ENCODE measurements around the gene YKT6.
"Not testable (repeated sequence)": the region's sequence is repeated elsewhere in the genome, so short reads cannot be mapped to it uniquely, and the experiment has no call there.

Gene YKT6

GRCh38 chr7:44189993-44190872 lies 10.5 kb upstream of the YKT6 start:
- Histone ChIP-seq H3K36me3 (ENCODE audit: insufficient read depth, low read length) (no peaks in the 10 kb centered on the region), H3K4me3 (ENCODE audit: low read length) (no peak overlapping the region), H3K4me1 (ENCODE audit: insufficient read depth, low read length) (peaks cover 6% of the 10 kb centered on the region), H3K9me3 (ENCODE audit: low read length) (no peaks in the 10 kb centered on the region), H2AFZ (ENCODE audit: low read depth, low read length) (no peak overlapping the region), H3K27me3 (ENCODE audit: insufficient read depth, low read length) (peaks cover 6% of the 10 kb centered on the region)

DNA sequence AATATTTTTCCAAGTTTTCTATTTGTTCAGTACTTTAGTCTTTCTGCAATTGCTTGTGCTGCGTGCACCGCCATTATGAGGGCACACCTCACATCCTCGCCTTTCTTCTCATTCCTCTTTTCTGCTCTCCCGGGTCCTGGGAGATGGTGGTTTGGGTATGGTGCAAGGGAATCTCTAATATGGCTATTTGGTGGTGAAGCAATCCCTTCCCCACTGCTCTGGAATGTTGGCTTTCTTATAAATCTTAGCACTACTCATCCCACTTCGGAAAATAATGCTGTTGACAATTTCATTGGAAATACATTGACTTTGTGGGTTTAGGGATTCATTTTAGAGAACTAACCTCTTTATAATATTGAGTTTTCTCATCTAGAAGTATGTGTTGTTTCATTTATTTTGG lies 9.6 kb upstream of the YKT6 start:
- Histone ChIP-seq H3K36me3 (ENCODE audit: insufficient read depth, low read length) (no peaks in the 10 kb centered on the region), H3K27me3 (ENCODE audit: insufficient read depth, low read length) (peaks cover 6% of the 10 kb centered on the region), H3K9me3 (ENCODE audit: low read length) (no peaks in the 10 kb centered on the region), H2AFZ (ENCODE audit: low read depth, low read length) (no peak overlapping the region), H3K4me3 (ENCODE audit: low read length) (no peak overlapping the region), H3K4me1 (ENCODE audit: insufficient read depth, low read length) (peaks cover 6% of the 10 kb centered on the region)

DNA sequence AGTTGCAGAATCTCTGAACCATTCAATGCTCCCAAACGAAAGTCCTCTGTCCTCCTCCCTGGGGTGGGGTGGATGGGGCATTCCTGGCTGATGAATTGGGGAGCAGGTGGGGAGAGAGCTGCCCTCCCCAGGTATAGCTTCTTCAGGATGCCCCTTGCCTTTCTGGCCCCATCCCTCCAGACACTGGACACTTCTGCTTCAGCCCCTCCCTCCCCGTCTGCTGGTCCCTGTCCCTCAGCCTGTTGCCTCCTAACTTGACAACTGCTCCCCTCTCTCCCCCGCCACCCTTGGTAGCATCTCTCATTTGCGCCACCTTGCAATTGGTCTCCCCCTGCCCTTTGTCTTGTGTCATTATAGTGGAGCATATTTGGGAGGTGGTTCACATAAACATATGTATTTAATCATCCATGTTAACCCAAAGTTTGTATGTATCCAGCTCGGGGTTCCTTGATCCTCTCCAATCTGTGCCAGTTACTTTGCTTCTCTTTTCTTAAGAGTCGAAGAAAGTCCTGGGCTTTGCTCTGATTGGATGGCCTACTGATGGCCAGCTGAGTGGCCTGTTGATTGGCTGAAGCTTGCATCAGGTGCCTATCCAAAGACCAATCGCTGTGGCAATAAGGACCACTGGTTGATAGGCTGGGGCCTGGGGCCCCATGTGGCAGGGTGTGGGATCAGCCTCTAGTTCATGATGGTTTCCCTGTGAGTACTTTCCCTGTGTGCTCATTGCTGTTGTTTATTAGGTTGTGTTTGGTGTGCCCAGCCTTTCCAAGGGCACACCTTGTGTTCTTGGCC lies 7.6 kb upstream of the YKT6 start:
- H3K9me3 ChIP-seq (ENCODE audit: low read length) = no peaks in the 10 kb centered on the region
- peaks cover 6% of the 10 kb centered on the region for H3K4me1 ChIP-seq (ENCODE audit: insufficient read depth, low read length)
- H2AFZ ChIP-seq (ENCODE audit: low read depth, low read length) = no peak overlapping the region

DNA sequence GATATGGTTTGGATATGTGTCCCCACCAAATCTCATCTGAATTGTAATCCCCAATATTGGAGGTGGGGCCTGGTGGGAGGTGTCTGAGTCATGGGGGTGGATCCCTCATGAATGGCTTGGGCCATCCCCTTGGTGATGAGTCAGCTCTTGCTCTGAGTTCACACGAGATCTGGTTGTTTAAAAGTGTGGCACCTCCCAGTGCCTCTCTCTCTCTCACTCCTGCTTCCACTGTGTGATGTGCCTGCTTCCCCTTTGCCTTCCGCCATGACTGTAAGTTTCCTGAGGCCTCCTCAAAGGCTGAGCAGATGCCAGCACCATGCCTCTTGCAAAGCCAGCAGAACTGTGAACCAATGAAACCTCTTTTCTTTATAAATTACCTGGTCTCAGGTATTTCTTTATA lies 6.7 kb upstream of the YKT6 start:
- H3K9me3 ChIP-seq (ENCODE audit: low read length) = no peaks in the 10 kb centered on the region

More for the DNA sequence above, 7.6 kb upstream of the YKT6 start:
- Histone ChIP-seq H3K27me3 (ENCODE audit: insufficient read depth, low read length) (peaks cover 6% of the 10 kb centered on the region), H3K4me3 (ENCODE audit: low read length) (no peak overlapping the region), H3K36me3 (ENCODE audit: insufficient read depth, low read length) (no peaks in the 10 kb centered on the region)

DNA sequence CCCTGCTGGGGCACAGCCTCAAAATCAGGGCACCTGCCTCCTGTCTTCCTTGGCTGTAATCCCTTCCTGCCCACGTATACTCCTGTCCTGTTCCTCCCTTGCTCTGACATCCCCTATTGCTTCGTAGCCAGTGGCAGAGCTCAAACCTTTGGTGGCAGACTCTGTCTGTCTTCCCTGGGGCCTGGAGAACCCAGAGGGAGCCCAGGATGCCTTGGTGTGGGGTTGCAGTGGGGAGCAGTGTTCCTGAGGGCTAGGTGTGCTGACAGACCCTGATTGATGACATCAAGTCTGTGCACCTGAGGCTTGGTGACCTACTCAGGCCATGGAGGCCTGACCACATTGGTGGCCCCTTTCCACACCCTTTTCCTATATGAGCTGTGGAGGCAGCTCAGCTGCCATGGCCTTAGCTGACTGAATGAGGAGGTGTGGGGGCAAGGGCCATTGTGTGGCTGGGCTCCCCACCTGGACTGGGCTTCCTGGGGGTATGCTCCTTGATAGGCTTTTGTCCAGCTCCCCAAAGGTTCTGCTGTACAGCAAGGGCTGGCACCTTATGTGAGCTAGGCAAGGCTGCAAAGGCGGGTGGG lies 6.1 kb upstream of the YKT6 start:
- H3K36me3 ChIP-seq (ENCODE audit: insufficient read depth, low read length) = no peaks in the 10 kb centered on the region
- H3K4me1 ChIP-seq (ENCODE audit: insufficient read depth, low read length) = peaks cover under 1% of the 10 kb centered on the region
- peaks cover 4% of the 10 kb centered on the region for H3K27me3 ChIP-seq (ENCODE audit: insufficient read depth, low read length)
- H2AFZ ChIP-seq (ENCODE audit: low read depth, low read length) = no peak overlapping the region
- no peak overlapping the region for H3K4me3 ChIP-seq (ENCODE audit: low read length)
- H3K9me3 ChIP-seq (ENCODE audit: low read length) = no peaks in the 10 kb centered on the region

More for the DNA sequence above, 6.7 kb upstream of the YKT6 start:
- H3K4me1 ChIP-seq (ENCODE audit: insufficient read depth, low read length) = peaks cover 6% of the 10 kb centered on the region
- no peak overlapping the region for H3K4me3 ChIP-seq (ENCODE audit: low read length)
- H3K36me3 ChIP-seq (ENCODE audit: insufficient read depth, low read length) = no peaks in the 10 kb centered on the region
- H3K27me3 ChIP-seq (ENCODE audit: insufficient read depth, low read length) = peaks cover 6% of the 10 kb centered on the region
- H2AFZ ChIP-seq (ENCODE audit: low read depth, low read length) = no peak overlapping the region

DNA sequence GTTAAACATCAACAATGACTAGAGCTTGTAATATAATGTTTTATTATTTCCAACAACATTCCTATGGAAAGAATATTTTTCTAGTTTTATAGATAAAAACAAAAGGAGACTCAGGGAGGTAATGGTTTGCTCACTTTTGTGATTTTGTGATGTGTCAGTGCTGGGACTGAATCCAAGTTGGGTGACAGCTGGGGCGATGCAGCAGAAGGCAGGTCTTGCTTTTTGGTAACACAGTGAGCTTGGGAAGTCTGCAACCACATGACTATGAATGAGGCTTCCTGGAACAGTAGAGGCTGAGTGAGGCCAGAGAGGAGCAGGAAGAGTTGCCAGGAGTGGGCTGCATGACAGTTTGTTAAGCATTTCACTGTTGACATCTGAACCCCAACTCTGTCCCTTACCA lies 4.9 kb upstream of the YKT6 start:
- no peak overlapping the region for H2AFZ ChIP-seq (ENCODE audit: low read depth, low read length)
- H3K27me3 ChIP-seq (ENCODE audit: insufficient read depth, low read length) = peaks cover 4% of the 10 kb centered on the region
- no peaks in the 10 kb centered on the region for H3K4me1 ChIP-seq (ENCODE audit: insufficient read depth, low read length)
- H3K36me3 ChIP-seq (ENCODE audit: insufficient read depth, low read length) = no peaks in the 10 kb centered on the region
- H3K4me3 ChIP-seq (ENCODE audit: low read length) = no peak overlapping the region
- H3K9me3 ChIP-seq (ENCODE audit: low read length) = no peaks in the 10 kb centered on the region

GRCh38 chr7:44196450-44196872 lies 4.3 kb upstream of the YKT6 start:
- Histone ChIP-seq H2AFZ (ENCODE audit: low read depth, low read length) (no peak overlapping the region), H3K36me3 (ENCODE audit: insufficient read depth, low read length) (no peaks in the 10 kb centered on the region), H3K4me1 (ENCODE audit: insufficient read depth, low read length) (no peaks in the 10 kb centered on the region), H3K4me3 (ENCODE audit: low read length) (no peak overlapping the region), H3K9me3 (ENCODE audit: low read length) (no peaks in the 10 kb centered on the region), H3K27me3 (ENCODE audit: insufficient read depth, low read length) (peaks cover 4% of the 10 kb centered on the region)

- Histone ChIP-seq H3K4me1 (ENCODE audit: insufficient read depth, low read length) (peaks cover 8% of the 10 kb centered on the region), H3K27me3 (ENCODE audit: insufficient read depth, low read length) (peaks cover 4% of the 10 kb centered on the region), H3K36me3 (ENCODE audit: insufficient read depth, low read length) (no peaks in the 10 kb centered on the region), H3K9me3 (ENCODE audit: low read length) (no peaks in the 10 kb centered on the region), H2AFZ (ENCODE audit: low read depth, low read length) (no peak overlapping the region), H3K4me3 (ENCODE audit: low read length) (no peak overlapping the region)
These were observed 3.3 kb upstream of the YKT6 start for GRCh38 chr7:44197474-44197873.

GRCh38 chr7:44200163-44200562 lies 615 bp upstream of the YKT6 start:
- Histone ChIP-seq H3K36me3 (ENCODE audit: insufficient read depth, low read length) (peaks cover 13% of the 10 kb centered on the region), H3K4me1 (ENCODE audit: insufficient read depth, low read length) (peaks cover 12% of the 10 kb centered on the region)
- H3K4me3 ChIP-seq (ENCODE audit: low read length); H3K9me3 ChIP-seq (ENCODE audit: low read length); H2AFZ ChIP-seq (ENCODE audit: low read depth, low read length); H3K27me3 ChIP-seq (ENCODE audit: insufficient read depth, low read length): not testable (repeated sequence)

GRCh38 chr7:44201813-44202212 lies 1.0 kb downstream of the YKT6 start:
- Histone ChIP-seq H3K36me3 (ENCODE audit: insufficient read depth, low read length) (peaks cover 29% of the 10 kb centered on the region), H2AFZ (ENCODE audit: low read depth, low read length) (no peak overlapping the region), H3K9me3 (ENCODE audit: low read length) (no peaks in the 10 kb centered on the region), H3K4me3 (ENCODE audit: low read length) (peak overlapping the region; percentile 81), H3K4me1 (ENCODE audit: insufficient read depth, low read length) (peaks cover 12% of the 10 kb centered on the region), H3K27me3 (ENCODE audit: insufficient read depth, low read length) (no peaks in the 10 kb centered on the region)

DNA sequence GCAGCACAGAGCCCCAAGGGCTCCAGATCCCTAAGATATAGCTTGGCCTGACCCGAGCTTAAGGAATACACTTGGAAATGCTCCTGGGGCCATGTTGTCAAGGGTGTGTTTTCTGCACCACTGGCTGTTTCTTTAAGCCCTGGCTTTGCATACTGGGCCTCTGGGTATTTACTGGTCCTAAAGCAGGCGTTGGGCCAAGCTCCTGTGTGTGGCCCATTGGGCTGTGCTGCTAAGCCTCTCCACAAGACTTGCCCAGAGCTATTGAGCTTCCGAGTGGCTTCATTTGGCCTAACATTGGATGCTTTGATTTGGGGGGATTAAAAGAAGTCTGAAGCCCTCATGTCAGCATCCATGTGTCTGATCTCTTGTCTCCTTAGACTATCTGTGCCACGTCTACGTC lies 5.2 kb downstream of the YKT6 start:
- Histone ChIP-seq H3K36me3 (ENCODE audit: insufficient read depth, low read length) (peaks cover 66% of the 10 kb centered on the region), H3K4me1 (ENCODE audit: insufficient read depth, low read length) (peaks cover 12% of the 10 kb centered on the region), H3K27me3 (ENCODE audit: insufficient read depth, low read length) (no peaks in the 10 kb centered on the region), H2AFZ (ENCODE audit: low read depth, low read length) (no peak overlapping the region), H3K4me3 (ENCODE audit: low read length) (no peak overlapping the region), H3K9me3 (ENCODE audit: low read length) (no peaks in the 10 kb centered on the region)

DNA sequence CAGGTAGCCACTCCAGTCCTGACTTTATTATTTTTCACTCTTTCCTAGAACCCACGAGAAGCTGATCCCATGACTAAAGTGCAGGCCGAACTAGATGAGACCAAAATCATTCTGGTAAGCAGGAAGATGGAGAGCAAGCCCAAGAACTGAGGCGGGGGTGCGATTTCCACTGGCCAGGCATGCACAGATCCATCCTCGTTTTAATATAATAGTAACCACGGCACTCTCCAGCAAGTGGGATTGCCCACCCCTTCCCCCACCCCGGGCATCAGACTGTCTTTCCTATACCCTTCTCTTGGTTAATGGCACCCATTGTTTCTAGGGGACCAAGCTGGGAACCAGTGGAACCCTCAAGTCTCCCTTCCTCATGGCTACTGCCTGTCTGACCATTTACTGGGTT lies 7.3 kb downstream of the YKT6 start:
- no peak overlapping the region for H3K4me3 ChIP-seq (ENCODE audit: low read length)
- peaks cover 81% of the 10 kb centered on the region for H3K36me3 ChIP-seq (ENCODE audit: insufficient read depth, low read length)
- H2AFZ ChIP-seq (ENCODE audit: low read depth, low read length) = no peak overlapping the region
- H3K27me3 ChIP-seq (ENCODE audit: insufficient read depth, low read length) = no peaks in the 10 kb centered on the region
- H3K9me3 ChIP-seq (ENCODE audit: low read length) = no peaks in the 10 kb centered on the region
- H3K4me1 ChIP-seq (ENCODE audit: insufficient read depth, low read length) = no peaks in the 10 kb centered on the region

DNA sequence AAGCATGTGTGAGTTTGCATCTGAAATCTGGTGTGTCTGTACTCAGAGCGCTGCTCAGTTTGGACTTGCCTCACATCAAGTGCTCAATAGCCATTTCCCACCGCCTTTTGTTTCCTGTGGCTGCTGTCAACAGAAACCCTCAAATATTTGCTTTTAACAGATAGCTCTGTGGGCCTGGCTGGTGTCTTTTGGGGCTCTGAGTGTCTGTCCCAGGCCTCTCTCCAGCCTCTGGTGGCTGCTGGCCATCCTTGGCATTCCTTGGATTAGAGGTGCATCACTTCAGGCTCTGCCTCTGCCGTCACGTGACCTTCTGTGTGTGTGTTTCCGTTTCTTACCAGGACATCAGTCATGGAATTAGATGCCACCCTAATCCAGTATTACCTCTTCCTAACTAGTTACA lies 9.3 kb downstream of the YKT6 start:
- no peak overlapping the region for H3K4me3 ChIP-seq (ENCODE audit: low read length)
- H3K27me3 ChIP-seq (ENCODE audit: insufficient read depth, low read length) = no peaks in the 10 kb centered on the region
- H3K9me3 ChIP-seq (ENCODE audit: low read length) = no peaks in the 10 kb centered on the region
- H2AFZ ChIP-seq (ENCODE audit: low read depth, low read length) = no peak overlapping the region
- H3K36me3 ChIP-seq (ENCODE audit: insufficient read depth, low read length) = peaks cover 77% of the 10 kb centered on the region
- no peaks in the 10 kb centered on the region for H3K4me1 ChIP-seq (ENCODE audit: insufficient read depth, low read length)

Data from neuron (in vitro differentiated cells).